GM15510 (cell line): ENCODE data around the gene HEBP2.
A peak's percentile ranks its signal among the peaks of the same experiment; 100 is the strongest.

ENCODE experiments used
- POLR2A ChIP-seq: IDR thresholded peaks from 3 replicates; pipeline ENCODE4 v1.6.1; 2011; ENCODE audit warnings: borderline replicate concordance; ENCODE audit not compliant: insufficient read length; ENCODE audit errors: extremely low read depth

The HEBP2 gene

GRCh38 chr6:138403801-138404665 is at the start of gene HEBP2:
HEBP2 (plus strand) TSS chr6:138404223; CDS start chr6:138404496, 273 bp downstream.
- peak; percentile 27 for TF ChIP-seq POLR2A

- TF ChIP-seq POLR2A = no peak
These were observed 46.1 kb upstream of the HEBP2 start for GRCh38 chr6:138357928-138358327.

- no peak for TF ChIP-seq POLR2A
These were observed 33.2 kb upstream of the HEBP2 start for GRCh38 chr6:138370631-138371451.

- TF ChIP-seq POLR2A = no peak
These were observed 32.6 kb upstream of the HEBP2 start for GRCh38 chr6:138371452-138371711.

GRCh38 chr6:138371720-138372119 is 32.3 kb upstream of the HEBP2 start:
- TF ChIP-seq POLR2A = no peak

- no peak for TF ChIP-seq POLR2A
These were observed 31.1 kb upstream of the HEBP2 start for GRCh38 chr6:138372711-138373463.

- no peak for TF ChIP-seq POLR2A
These were observed 29.8 kb upstream of the HEBP2 start for GRCh38 chr6:138374230-138374629.

GRCh38 chr6:138374815-138375214 is 29.2 kb upstream of the HEBP2 start:
- no peak for TF ChIP-seq POLR2A

- no peak for TF ChIP-seq POLR2A
These were observed 27.0 kb upstream of the HEBP2 start for GRCh38 chr6:138377042-138377441.

GRCh38 chr6:138377844-138378243 is 26.2 kb upstream of the HEBP2 start, which contains the start of gene SMIM28:
SMIM28 (plus strand) TSS chr6:138377905; CDS start chr6:138378073, 168 bp downstream.
- no peak for TF ChIP-seq POLR2A

- TF ChIP-seq POLR2A = no peak
These were observed 25.6 kb upstream of the HEBP2 start for GRCh38 chr6:138378463-138378862.

GRCh38 chr6:138382498-138383265 is 21.3 kb upstream of the HEBP2 start:
- no peak for TF ChIP-seq POLR2A

- TF ChIP-seq POLR2A = no peak
These were observed 20.2 kb upstream of the HEBP2 start for GRCh38 chr6:138383776-138384175.

- TF ChIP-seq POLR2A = no peak
These were observed 17.1 kb upstream of the HEBP2 start for GRCh38 chr6:138386897-138387296.
